Anterior cingulate cortex (tissue), 58 donors: ENCODE measurements around the gene SLC22A15.
"Not testable (repeated sequence)": the region's sequence is repeated elsewhere in the genome, so short reads cannot be mapped to it uniquely, and the experiment has no call there.

Experiments
- DNase-seq, 58 donors: peaks; one replicate each; lab custom pipeline; 2025; lab: John Stamatoyannopoulos, UW

SLC22A15 gene

GRCh38 chr1:116026631-116027030 is 50.3 kb downstream of the SLC22A15 start:
- no peak for DNase-seq

- DNase-seq = no peak
Measured at GRCh38 chr1:116031302-116031835, 55.1 kb downstream of the SLC22A15 start.

- peak in 46 of 58 donors; percentile 8 to 90 (median 48) for DNase-seq
Measured at GRCh38 chr1:116033322-116033721, 57.0 kb downstream of the SLC22A15 start.

- DNase-seq = no peak
Measured at GRCh38 chr1:116036255-116036654, 59.9 kb downstream of the SLC22A15 start.

GRCh38 chr1:116038679-116039078 is 62.4 kb downstream of the SLC22A15 start:
- DNase-seq = no peak

- DNase-seq = no peak
Measured at GRCh38 chr1:116044071-116044470, 67.8 kb downstream of the SLC22A15 start.

- DNase-seq = not testable (repeated sequence)
Measured at GRCh38 chr1:116046933-116047332, 70.6 kb downstream of the SLC22A15 start.

GRCh38 chr1:116051896-116052295 is 75.6 kb downstream of the SLC22A15 start:
- DNase-seq = not testable (repeated sequence)

- DNase-seq = no peak
Measured at GRCh38 chr1:116062201-116062600, 85.9 kb downstream of the SLC22A15 start.

GRCh38 chr1:116064616-116065015 is 88.3 kb downstream of the SLC22A15 start:
- no peak for DNase-seq

GRCh38 chr1:116066868-116067565 is 90.7 kb downstream of the SLC22A15 start:
- no peak for DNase-seq

- no peak for DNase-seq
Measured at GRCh38 chr1:116067566-116067890, 91.2 kb downstream of the SLC22A15 start.

GRCh38 chr1:116075575-116075974 is 99.3 kb downstream of the SLC22A15 start:
- no peak for DNase-seq

- no peak for DNase-seq
Measured at GRCh38 chr1:116075990-116076389, 99.7 kb downstream of the SLC22A15 start.

GRCh38 chr1:116076831-116077230 is 100.5 kb downstream of the SLC22A15 start:
- DNase-seq = no peak

GRCh38 chr1:116078699-116079223 is 102.4 kb downstream of the SLC22A15 start:
- DNase-seq = no peak

GRCh38 chr1:116087628-116088027 is 111.3 kb downstream of the SLC22A15 start:
- DNase-seq = no peak

- no peak for DNase-seq
Measured at GRCh38 chr1:116089870-116090269, 113.6 kb downstream of the SLC22A15 start.

GRCh38 chr1:116091083-116091482 is 114.8 kb downstream of the SLC22A15 start:
- DNase-seq = no peak

GRCh38 chr1:116092752-116093489 is 116.6 kb downstream of the SLC22A15 start:
- no peak for DNase-seq

- no peak for DNase-seq
Measured at GRCh38 chr1:116095027-116095426, 118.7 kb downstream of the SLC22A15 start.
